HL-60/S4 treated with phorbol 12-myristate 13-acetate at 8.2 ng/mL for 4 days and 3 days (cell line): ENCODE data around the gene SEC14L5.
"Not testable (repeated sequence)": the region's sequence is repeated elsewhere in the genome, so short reads cannot be mapped to it uniquely, and the experiment has no call there.

ENCODE experiments used
- in situ Hi-C: fragments of 300-500 bp; cut with MboI; formaldehyde crosslinking; loops from 2 replicates; pipeline ENCODE4 v1.15.0; 2022; ENCODE audit warnings: low sequenced_read_pairs

SEC14L5 gene

GRCh38 chr16:5033256-5034166 lies 75.4 kb downstream of the SEC14L5 start, which contains the start of gene NAGPA:
Gene NAGPA, minus strand, starts transcription at chr16:5033935. Its CDS starts 21 bp downstream, at chr16:5033914.
- in situ Hi-C loops = no loop called here

GRCh38 chr16:5034167-5034523 lies 76.0 kb downstream of the SEC14L5 start:
- in situ Hi-C loops = no loop called here

- in situ Hi-C loops = no loop called here
These were observed 77.7 kb downstream of the SEC14L5 start for GRCh38 chr16:5035909-5036227.

GRCh38 chr16:5036228-5037156 lies 78.4 kb downstream of the SEC14L5 start:
- in situ Hi-C loops = no loop called here

GRCh38 chr16:5040451-5040850 lies 82.3 kb downstream of the SEC14L5 start:
- in situ Hi-C loops = no loop called here

GRCh38 chr16:5041600-5042133 lies 83.5 kb downstream of the SEC14L5 start:
- in situ Hi-C loops = no loop called here

- in situ Hi-C loops = no loop called here
These were observed 84.5 kb downstream of the SEC14L5 start for GRCh38 chr16:5042574-5043171.

- in situ Hi-C loops = no loop called here
These were observed 85.9 kb downstream of the SEC14L5 start for GRCh38 chr16:5044011-5044540.

- in situ Hi-C loops = not testable (repeated sequence)
These were observed 86.5 kb downstream of the SEC14L5 start for GRCh38 chr16:5044581-5044980.

GRCh38 chr16:5045499-5046115 lies 87.5 kb downstream of the SEC14L5 start:
- in situ Hi-C loops = no loop called here

- in situ Hi-C loops = no loop called here
These were observed 88.8 kb downstream of the SEC14L5 start for GRCh38 chr16:5046914-5047313.

GRCh38 chr16:5054876-5055865 lies 97.0 kb downstream of the SEC14L5 start:
- in situ Hi-C loops = no loop called here

- in situ Hi-C loops = no loop called here
These were observed 98.2 kb downstream of the SEC14L5 start for GRCh38 chr16:5056352-5056751.

- in situ Hi-C loops = no loop called here
These were observed 100.3 kb downstream of the SEC14L5 start for GRCh38 chr16:5058476-5058875.

- in situ Hi-C loops = no loop called here
These were observed 101.4 kb downstream of the SEC14L5 start for GRCh38 chr16:5059386-5060072.

GRCh38 chr16:5060073-5060641 lies 102.0 kb downstream of the SEC14L5 start:
- in situ Hi-C loops = no loop called here

GRCh38 chr16:5062051-5062450 lies 103.9 kb downstream of the SEC14L5 start:
- in situ Hi-C loops = no loop called here
